GM18502 (cell line): Measurements from ENCODE around the gene ZNF189.

Experiments used
- ATAC-seq: cut with Tn5 transposase; IDR thresholded peaks from one replicate; pipeline ENCODE4 v1.9.1; 2021; ENCODE audit warnings: mild to moderate bottlenecking; ENCODE audit not compliant: unreplicated experiment, poor library complexity

ZNF189 gene

GRCh38 chr9:101417389-101417788 lies 18.7 kb downstream of the ZNF189 start:
- no peak for ATAC-seq

GRCh38 chr9:101417977-101418376 lies 19.3 kb downstream of the ZNF189 start:
- no peak for ATAC-seq

- ATAC-seq: no peak
Observed at GRCh38 chr9:101418518-101419430, 20.1 kb downstream of the ZNF189 start.

GRCh38 chr9:101419863-101420262 lies 21.2 kb downstream of the ZNF189 start:
- no peak for ATAC-seq

- no peak for ATAC-seq
Observed at GRCh38 chr9:101421653-101422065, 23.0 kb downstream of the ZNF189 start.

- ATAC-seq: no peak
Observed at GRCh38 chr9:101427358-101427757, 28.7 kb downstream of the ZNF189 start.

- peak; percentile 79 for ATAC-seq
Observed at GRCh38 chr9:101427957-101428655, 29.5 kb downstream of the ZNF189 start.

- ATAC-seq: no peak
Observed at GRCh38 chr9:101428909-101429308, 30.3 kb downstream of the ZNF189 start.

GRCh38 chr9:101429736-101430135 lies 31.1 kb downstream of the ZNF189 start:
- no peak for ATAC-seq

GRCh38 chr9:101432171-101432570 lies 33.5 kb downstream of the ZNF189 start:
- no peak for ATAC-seq

GRCh38 chr9:101432740-101433139 lies 34.1 kb downstream of the ZNF189 start:
- ATAC-seq: no peak

- no peak for ATAC-seq
Observed at GRCh38 chr9:101433229-101433628, 34.6 kb downstream of the ZNF189 start.

- no peak for ATAC-seq
Observed at GRCh38 chr9:101434998-101435397, 36.3 kb downstream of the ZNF189 start.

GRCh38 chr9:101435601-101436079 lies 37.0 kb downstream of the ZNF189 start, which contains the start of gene ALDOB:
TSS of gene ALDOB (minus strand) at chr9:101435774. CDS start at chr9:101430887, 4,887 bp downstream.
- ATAC-seq: no peak

GRCh38 chr9:101437806-101438232 lies 39.2 kb downstream of the ZNF189 start:
- ATAC-seq: no peak

GRCh38 chr9:101438523-101438922 lies 39.9 kb downstream of the ZNF189 start:
- peak; percentile 46 for ATAC-seq

- ATAC-seq: no peak
Observed at GRCh38 chr9:101440714-101441230, 42.1 kb downstream of the ZNF189 start.

- no peak for ATAC-seq
Observed at GRCh38 chr9:101442318-101442717, 43.7 kb downstream of the ZNF189 start.

GRCh38 chr9:101442736-101443135 lies 44.1 kb downstream of the ZNF189 start:
- ATAC-seq: no peak

- no peak for ATAC-seq
Observed at GRCh38 chr9:101443364-101443771, 44.7 kb downstream of the ZNF189 start.
